HG03135 (cell line): ENCODE measurements around the gene CLIC4.
"Not testable (repeated sequence)": the region's sequence is repeated elsewhere in the genome, so short reads cannot be mapped to it uniquely, and the experiment has no call there.

Source experiments
- ATAC-seq: cut with Tn5 transposase; IDR thresholded peaks from one replicate; pipeline ENCODE4 v1.9.1; 2021; ENCODE audit warnings: mild to moderate bottlenecking, moderate library complexity; ENCODE audit not compliant: unreplicated experiment

Gene CLIC4

DNA sequence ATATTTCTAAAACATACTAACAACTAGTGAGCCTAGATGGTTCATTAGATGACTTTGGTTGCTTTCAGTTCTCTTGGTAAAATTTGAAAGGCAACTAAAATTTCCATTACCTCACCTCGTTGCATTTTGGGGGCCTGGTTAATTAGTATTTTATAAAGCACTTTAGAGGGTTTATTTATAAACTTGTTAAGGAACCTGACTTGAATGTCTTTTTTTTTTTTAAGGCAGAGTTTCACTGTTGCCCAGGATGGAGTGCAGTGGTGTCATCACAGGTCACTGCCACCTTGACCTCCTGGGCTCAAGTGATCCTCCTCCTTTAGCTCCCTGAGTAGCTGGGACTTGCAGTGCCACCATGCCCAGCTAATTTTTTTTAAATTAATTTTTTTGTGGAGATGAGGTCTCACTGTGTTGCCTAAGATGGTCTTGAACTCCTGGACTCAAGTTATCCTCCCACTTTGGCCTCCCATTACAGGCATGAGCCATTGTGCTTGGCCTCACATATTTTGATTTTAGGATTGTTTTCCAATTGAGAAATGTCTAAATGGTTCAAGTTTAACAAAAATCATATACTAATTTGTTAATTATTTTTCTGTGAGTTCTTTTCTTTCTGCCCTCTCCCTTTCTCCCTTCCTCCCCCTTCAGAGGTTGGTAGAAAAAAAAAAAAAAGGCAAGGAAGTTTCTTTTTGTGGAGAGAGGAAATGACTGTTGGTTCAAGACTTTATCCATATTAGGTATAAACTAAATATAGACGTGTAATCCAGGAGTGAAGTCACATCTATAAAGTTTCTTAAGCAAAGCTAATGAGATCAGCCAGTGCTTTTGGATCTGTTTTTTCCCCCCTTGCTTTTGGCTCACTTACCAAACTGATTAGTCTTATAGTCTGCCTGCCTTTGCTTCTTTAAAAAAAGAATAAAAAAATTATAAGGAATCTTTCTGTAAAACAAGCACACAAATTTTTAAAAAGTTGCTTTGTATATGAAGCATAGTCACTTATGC is 24.7 kb downstream of the CLIC4 start:
- no peak for ATAC-seq

DNA sequence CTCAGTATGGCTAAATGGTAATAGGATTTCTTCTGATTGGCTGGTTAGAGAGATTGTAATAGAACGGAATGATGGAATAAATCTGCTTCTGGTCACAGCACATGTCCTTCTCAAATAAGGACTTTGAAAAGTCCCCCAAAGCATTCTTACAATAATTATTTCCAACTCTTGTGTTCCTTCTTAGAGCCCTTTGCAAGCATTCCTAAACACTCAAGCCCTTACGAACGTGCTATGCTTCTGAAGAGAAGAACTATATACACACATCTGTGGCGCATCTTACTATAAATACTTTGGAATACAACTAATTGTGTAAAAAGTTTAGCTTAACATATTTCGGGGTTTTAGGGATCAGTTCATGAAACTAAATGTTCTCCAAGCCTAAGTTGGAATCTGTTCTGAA is 25.6 kb downstream of the CLIC4 start:
- no peak for ATAC-seq

DNA sequence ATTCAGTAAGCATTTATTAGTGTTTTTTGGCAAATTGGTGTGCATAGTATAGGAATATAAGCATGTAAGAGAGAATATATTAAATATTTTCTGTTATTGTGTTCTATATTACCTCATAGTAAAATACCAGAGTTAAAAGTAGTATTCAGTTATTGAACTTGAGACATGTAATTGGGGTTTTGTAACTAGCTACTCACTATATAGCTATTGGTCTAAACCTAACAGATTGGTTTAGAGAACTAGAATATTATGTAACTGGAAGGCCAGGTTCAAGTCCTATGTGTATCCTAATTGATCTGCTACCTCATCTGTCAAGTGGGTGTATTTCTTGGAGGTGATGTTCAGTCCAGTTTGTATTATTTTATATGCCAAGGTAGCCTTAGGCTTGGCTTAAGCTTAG is 26.3 kb downstream of the CLIC4 start:
- ATAC-seq = no peak

DNA sequence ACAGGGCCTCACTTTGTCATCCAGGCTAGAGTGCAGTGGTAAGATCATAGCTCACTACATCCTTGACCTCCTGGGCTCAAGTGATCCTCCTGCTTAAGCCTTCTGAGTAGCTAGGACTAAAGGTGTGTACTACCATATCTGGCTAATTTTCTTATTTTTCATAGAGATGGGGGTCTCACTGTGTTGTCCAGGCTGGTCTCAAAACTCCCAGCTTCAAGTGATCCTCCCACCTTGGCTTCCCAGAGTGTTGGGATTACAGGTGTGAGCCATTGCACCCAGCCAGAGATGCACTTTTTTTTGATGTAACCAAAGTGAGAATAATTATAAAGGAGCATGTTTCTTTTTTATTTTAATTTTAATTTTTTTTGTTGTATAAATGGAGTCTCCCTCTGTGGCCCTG is 28.4 kb downstream of the CLIC4 start:
- no peak for ATAC-seq

DNA sequence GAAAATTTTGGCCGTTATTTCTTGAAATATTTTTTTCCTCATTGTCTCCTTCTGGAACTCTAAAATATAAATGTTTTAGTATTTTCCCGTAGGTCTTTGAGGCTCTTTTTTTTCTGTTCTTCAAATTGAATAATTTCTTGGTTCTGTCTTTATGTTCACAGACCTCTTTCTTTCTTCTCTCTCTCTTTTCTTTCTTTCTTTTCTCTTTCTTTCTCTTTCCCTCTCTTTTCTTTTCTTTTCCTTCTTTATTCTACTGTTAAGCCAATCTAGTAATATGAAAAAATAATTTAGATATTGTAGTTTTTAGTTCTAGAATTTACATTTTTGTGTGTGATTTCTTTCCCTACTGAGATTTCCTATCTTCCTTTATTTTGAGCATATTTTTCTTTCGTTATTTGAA is 30.1 kb downstream of the CLIC4 start:
- ATAC-seq = no peak

DNA sequence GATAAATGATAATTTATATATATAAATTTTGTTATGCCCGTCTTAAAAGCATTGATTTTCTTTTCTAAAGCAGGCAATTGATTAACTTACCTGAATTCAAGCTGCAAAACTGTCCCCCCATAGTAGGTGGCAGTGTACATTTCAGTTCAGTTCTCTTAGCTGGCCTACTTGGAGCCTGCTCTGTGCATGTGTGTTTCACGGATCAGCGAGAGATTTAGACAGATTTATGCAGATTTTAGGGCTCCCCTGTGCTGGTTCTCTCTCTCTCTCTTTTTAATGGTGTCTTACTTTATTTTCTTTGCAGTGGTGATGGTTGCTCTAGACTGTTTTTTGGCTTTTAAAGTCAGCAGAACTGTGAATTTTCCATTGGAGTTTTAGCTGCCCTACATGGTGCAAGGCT is 30.7 kb downstream of the CLIC4 start:
- no peak for ATAC-seq

DNA sequence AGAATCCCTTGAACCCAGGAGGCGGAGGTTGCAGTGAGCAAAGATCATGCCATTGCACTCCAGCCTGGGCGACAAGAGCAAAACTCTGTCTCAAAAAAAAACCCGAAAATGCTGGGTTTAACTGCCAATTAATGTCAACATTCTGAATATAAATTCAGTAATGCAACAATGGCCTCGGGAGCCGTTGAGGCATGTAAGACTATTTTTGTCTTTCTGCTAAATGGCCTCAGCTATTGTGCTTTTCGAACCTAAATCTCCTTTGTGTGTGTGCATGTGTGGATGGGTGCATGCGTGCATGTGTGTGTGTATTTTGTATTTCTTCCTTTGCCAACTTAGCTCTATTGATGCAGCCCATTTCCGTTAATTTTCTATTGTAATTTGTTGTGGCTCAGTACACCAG is 31.6 kb downstream of the CLIC4 start:
- no peak for ATAC-seq

DNA sequence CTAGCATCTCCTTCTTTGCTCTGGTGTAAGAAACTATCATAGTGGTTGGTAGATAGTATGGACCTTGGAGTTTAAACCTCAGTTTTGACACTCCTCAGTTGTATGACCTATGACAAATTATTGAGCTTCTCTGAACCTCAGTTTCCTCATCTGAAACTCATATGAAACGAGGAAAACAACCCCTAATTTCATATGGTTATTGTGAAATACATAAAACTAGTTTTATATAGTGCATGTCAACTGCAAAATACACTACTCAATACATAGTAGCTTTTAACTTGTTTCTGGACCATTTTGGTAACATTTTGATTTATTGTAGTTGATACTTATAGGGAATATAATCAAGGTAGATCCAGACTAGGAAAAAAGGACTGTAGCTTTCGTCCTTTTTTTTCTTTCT is 32.9 kb downstream of the CLIC4 start:
- ATAC-seq = no peak

DNA sequence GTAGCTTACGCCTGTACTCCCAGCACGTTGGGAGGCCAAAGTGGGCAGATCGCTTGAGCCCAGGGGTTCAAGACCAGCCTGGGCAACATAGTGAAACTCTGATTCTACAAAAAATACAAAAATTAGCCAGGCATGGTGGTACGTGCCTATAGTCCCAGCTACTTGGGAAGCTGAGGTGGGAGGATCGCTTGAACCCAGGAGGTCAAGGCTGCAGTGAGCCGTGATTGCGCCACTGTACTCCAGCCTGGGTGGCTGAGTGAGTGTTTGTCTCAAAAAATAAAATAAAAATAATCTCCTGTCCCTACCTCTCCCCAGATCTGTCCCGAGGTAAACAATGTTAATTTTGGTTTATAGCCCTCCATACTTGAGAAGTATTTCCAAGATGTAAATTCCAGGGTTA is 34.0 kb downstream of the CLIC4 start:
- not testable (repeated sequence) for ATAC-seq

DNA sequence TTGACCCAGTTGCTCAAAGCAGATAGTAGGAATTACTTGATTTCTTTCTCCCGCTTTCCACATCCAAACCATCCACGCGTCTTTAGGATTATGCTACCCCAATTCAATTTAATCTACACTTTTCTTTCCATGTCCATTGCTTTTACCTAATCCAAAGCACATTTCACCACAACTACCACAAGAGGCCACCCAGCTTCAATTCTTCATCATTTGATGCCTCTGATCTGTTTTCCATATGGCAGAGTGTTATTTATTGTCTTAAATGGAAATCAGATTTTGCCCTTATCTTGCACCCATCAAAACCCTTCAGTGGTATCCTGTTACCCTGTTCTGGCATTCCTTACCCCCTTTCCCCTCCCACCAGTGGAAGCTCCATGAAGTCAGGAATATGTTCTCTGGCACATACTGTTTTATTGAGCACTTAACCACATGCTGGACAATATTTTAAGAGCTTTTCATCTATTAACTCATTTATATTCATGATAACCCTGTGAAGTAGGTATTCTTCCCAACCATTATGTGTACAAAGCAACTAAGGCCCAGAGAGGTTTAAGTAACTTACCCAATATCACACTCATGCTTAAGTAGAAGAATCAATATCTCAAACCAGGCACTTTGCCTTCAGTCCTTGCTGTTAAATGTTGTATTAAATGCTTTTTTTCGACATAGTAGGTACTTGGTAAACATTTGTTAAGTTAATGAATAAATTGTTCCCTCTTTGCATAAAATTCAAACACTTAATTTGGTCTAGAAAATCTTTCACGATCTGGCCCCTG is 34.6 kb downstream of the CLIC4 start:
- ATAC-seq = no peak

DNA sequence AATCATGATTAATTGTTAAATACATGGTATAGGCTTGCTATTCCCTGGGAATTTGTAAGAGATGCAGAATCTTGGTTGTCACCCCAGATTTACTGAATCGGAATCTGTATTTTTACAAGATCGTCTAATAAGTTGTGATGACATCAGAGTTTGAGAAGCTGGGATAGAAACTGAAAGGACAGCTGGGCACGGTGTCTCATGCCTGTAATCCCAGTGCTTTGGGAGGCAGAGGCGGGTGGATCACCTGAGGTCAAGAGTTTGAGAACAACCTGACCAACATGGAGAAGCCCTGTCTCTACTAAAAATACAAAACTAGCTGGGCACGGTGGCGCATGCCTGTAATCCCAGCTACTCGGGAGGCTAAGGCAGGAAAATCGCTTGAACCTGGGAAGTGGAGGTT is 35.4 kb downstream of the CLIC4 start:
- ATAC-seq = not testable (repeated sequence)

DNA sequence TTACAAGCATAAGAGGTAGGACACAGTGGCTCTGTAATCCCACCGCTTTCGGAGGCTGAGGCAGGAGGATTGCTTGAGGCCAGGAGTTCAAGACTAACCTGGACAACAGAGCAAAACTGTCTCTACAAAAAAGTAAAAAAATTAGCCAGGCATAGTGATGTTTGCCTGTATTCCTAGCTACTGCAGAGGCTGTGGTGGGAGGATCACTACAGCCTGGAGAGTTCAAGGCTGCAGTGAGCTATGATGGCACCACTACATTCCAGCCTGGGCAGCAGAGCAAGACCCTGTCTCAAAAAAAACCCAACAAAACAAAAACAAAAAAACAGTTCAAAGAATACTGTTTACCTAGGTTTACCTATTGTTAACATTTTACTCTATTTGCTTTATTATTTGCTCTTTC is 37.4 kb downstream of the CLIC4 start:
- no peak for ATAC-seq

DNA sequence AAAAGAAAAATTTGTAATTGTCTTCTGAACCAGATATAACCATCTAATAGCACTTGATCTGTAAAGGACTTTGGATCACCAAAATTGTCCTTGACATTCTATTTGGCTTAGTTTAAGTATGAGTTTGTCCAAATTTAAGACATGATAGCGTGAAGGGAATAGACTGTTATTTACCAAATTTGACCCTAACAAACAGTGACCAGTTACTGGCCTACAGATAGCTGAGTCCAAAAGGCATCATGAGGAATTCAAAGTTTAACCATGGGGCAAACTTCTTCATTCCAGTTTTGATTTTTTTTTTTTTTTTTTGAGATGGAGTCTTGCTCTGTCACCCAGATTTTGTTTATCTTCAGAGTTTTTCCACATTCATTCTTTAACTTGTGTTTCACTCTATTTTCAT is 38.5 kb downstream of the CLIC4 start:
- no peak for ATAC-seq

DNA sequence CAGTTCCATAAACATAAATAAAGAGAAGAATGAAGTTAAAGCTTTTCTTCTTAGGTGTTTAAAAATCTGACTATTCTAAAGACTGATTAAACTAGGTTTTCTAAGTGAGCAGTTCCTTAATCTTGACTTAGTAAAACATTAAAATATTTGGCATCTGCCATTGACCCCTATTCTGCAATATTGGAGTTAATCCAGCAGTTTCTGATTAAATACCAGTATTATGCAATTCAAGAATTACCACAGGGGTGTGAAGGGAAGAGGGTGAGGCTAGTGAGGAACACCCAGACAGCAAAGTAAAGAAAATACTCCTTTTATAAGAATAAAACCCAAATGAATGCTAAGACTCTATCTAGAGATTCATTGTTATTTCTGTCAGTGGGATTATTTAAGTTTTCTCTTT is 40.9 kb downstream of the CLIC4 start:
- no peak for ATAC-seq

DNA sequence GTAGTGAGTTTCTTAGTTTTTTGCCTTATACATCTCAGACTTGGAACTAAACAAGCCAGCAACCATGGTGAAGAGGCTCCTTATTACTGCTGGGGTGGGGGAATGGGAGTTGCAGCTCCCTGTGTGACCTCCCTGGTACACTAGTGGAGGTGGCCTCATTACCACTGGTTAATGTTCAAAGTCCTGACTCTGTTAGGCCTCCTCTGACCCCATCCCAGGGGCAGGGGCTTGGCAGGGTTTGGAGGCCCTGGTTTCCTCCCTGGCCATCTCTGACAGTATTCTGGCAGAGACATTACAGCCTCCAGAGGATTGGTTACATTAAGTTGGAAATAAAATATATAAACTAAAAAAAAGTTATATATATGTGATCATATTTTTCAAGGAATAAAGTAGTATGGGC is 45.2 kb downstream of the CLIC4 start:
- ATAC-seq = no peak

DNA sequence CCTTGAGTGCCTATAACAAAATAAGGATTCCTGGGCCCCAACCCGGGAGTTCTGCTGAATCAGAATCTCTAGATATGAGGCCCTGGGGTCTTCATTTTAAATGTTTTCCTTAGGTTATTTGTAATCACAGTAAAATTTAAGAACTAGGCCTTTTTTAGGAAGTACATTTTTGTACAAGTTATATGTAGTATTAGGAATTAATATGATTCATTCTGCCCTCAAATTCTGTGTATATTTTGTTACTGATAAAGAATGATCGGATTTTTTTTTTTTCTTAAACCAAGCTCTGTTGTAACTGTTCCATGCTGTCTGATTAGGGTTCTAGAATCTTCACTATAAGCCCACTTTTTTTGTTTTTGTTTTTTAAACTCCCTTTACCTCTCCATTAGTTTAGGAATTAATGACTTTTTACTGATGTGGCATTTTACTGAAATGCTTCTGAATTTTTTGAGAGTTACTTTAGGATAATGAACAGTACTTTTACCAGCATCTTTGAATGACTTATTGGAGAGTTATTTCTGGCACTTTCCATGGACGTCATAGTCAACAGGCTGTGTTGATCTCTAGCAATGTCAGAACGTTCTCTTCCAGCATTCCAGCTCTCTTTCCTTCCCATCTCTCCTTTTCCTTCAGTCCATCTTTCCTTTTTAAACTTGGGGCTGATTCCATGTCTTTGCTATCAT is 48.3 kb downstream of the CLIC4 start:
- ATAC-seq = no peak

DNA sequence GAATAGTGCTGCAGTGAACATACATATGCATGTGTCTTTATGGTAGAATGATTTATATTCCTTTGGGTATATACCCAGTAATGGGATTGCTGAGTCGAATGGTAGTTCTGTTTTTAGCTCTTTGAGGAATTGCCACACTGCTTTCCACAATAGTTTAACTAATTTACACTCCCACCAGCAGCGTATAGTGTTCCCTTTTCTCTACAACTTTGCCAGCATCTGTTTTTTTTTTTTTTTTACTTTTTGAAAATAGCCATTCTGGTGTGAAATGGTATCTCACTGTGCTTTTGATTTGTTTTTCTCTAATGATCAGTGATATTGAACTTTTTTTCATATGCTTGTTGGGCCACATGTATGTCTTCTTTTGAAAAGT is 48.9 kb downstream of the CLIC4 start:
- not testable (repeated sequence) for ATAC-seq

DNA sequence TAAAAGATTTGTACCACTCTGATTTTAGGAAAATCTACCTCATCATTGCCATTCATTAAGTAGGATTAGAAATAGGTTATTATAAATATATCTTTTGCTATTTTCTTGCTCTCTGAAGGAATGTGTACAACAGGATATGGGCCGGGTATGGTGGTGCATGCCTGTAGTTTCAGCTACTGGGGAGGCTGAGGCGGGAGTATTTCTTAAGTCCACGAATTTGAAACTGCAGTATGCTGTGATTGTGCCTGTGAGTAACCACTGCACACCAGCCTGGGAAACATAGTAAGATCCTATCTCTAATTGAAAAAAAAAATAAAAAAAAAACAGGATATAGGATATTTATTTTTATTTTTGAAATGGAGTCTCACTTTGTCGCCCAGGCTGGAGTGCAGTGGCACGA is 50.0 kb downstream of the CLIC4 start:
- ATAC-seq = no peak

DNA sequence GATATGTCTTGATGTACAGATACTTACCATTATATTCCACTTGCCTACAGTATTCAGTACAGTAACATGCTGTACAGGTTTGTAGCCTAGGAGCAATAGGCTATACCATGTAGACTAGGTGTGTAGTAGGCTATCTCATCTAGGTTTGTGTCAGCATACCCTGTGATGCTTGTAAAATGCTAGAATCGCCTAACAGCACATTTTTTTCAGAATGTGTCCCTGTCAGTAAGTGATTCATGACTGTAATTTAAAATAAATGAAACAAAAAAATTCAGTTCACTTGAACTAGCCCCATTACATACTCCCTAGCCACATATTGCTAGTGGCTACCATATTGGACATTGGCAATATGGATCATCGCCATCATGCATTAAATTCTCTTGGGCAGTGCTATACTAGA is 51.3 kb downstream of the CLIC4 start:
- ATAC-seq = no peak

DNA sequence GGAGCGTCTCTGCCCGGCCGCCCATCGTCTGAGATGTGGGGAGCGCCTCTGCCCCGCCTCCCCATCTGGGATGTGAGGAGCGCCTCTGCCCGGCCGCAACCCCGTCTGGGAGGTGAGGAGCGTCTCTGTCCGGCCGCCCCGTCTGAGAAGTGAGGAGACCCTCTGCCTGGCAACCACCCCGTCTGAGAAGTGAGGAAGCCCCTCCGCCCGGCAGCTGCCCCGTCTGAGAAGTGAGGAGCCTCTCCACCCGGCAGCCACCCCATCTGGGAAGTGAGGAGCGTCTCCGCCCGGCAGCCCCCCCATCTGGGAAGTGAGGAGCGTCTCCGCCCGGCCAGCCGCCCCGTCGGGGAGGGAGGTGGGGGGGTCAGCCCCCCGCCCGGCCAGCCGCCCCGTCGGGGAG is 54.0 kb downstream of the CLIC4 start:
- not testable (repeated sequence) for ATAC-seq

DNA sequence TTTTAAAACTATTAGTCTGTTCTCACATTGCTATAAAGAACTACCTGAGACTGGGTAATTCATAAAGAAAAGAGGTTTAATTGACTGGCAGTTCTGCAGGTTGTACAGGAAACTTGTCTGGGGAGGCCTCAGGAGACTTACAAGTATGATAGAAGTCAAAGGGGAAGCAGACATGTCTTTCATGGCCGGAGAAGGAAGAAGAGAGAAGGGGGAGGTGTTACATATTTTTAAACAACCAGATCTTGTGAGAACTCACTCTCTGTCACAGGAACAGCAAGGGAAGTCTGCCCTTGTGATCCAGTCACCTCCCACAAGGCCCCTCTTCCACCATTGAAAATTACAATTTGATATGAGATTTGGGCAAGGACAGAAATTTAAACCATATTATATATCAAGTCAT is 55.9 kb downstream of the CLIC4 start:
- no peak for ATAC-seq

DNA sequence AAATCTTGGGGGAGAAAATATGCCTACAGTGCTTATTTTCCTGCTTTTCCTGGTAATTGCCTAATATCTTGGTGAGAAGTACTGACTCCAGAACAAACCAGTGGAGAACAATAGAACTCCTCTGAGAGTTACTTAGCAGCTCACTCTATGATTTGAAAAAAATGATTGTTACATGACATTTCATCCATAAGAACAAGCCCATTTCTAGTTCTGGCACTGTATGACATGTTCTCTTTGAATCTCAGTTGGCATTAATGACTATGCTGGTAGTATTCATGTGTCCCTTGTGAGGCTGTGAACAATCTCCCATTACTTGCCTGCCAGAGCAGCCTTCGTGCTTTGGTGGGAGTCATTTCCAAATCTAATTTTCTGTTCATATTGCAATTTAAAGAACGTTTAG is 58.0 kb downstream of the CLIC4 start:
- no peak for ATAC-seq
